Thymus (tissue), 11 donors: ENCODE measurements around the gene SLC12A4. TPM values are rescaled to one million over a fixed set of nuclear protein-coding genes. Genes with fewer than 3 reads are reported as not detected.

ENCODE experiments used
- DNase-seq, 9 donors: peaks; one replicate each; pipeline ENCODE4 v3.0.0-alpha.2; 2013; ENCODE audit warnings: low spot score in 9 of 9, low read depth in 6 of 9, missing footprints in 1 of 9
- H3K27ac ChIP-seq, 2 donors: one replicate each; pipeline ENCODE4 v1.5.1; 2013; ENCODE audit warnings: control low read depth in 1 of 2, low read depth in 1 of 2, low read length in 1 of 2, mild to moderate bottlenecking in 1 of 2, moderate library complexity in 1 of 2
- H3K27me3 ChIP-seq, 2 donors: one replicate each; pipeline ENCODE4 v1.5.1; 2013; ENCODE audit warnings: low read length in 1 of 2; ENCODE audit not compliant: control insufficient read depth in 2 of 2, insufficient read depth in 1 of 2
- H3K36me3 ChIP-seq, 2 donors: one replicate each; pipeline ENCODE4 v1.5.1; 2013; ENCODE audit warnings: low read length in 1 of 2, mild to moderate bottlenecking in 1 of 2, moderate library complexity in 1 of 2; ENCODE audit not compliant: control insufficient read depth in 2 of 2, insufficient read depth in 2 of 2
- H3K4me1 ChIP-seq, 2 donors: one replicate each; pipeline ENCODE4 v1.5.1; 2013; ENCODE audit warnings: low read length in 2 of 2; ENCODE audit not compliant: control insufficient read depth in 2 of 2, insufficient read depth in 2 of 2
- H3K4me3 ChIP-seq, 2 donors: one replicate each; pipeline ENCODE4 v1.5.1; 2013; ENCODE audit warnings: low read length in 2 of 2, control low read depth in 1 of 2, mild to moderate bottlenecking in 1 of 2
- H3K9me3 ChIP-seq, 2 donors: one replicate each; pipeline ENCODE4 v1.5.1; 2013; ENCODE audit warnings: low read length in 1 of 2, mild to moderate bottlenecking in 1 of 2; ENCODE audit not compliant: control insufficient read depth in 2 of 2, insufficient read depth in 1 of 2
- WGBS: extraction: QIAGEN DNeasy Blood & Tissue Kit; methylation state at CpG from one replicate; pipeline ENCODE4 v1.1.7; 2013; 5-methylcytosine and 5-hydroxymethylcytosine counted together
- polyA plus RNA-seq: library from polyadenylated mRNA; stranded (reverse); fragments of 200-250 nt; gene quantifications from one replicate; pipeline ENCODE4 v1.2.3, GENCODE V29; 2013
- total RNA-seq: library from RNA; stranded (reverse); fragments of 120-200 nt; gene quantifications from one replicate; pipeline ENCODE4 v1.2.4, GENCODE V29; 2013
- donor health status: healthy.

The SLC12A4 gene
- total and polyA plus RNA-seq, 2 donors: 13.4 to 22.6 TPM

GRCh38 chr16:67935101-67935401 lies 33.4 kb downstream of the SLC12A4 start:
- Histone ChIP-seq H3K27me3 (no peaks in the 10 kb centered on the region), H3K27ac (peak overlapping the region; percentile 62 to 99), H3K9me3 (peaks cover 0 to 2% of the 10 kb centered on the region in 2 donors), H3K4me3 (peak overlapping the region; percentile 89 to 90), H3K4me1 (peaks cover 14 to 26% of the 10 kb centered on the region in 2 donors), H3K36me3 (peaks cover 31 to 51% of the 10 kb centered on the region in 2 donors)
- 91% methylated on average over 13 of the region's 13 CpGs for WGBS
- DNase-seq: no peak

GRCh38 chr16:67934306-67935100 lies 33.9 kb downstream of the SLC12A4 start:
- no peak for DNase-seq
- no peak overlapping the region for H3K4me3 ChIP-seq
- peaks cover 36 to 53% of the 10 kb centered on the region in 2 donors for H3K36me3 ChIP-seq
- peaks cover 0 to 2% of the 10 kb centered on the region in 2 donors for H3K9me3 ChIP-seq
- no peak overlapping the region for H3K27ac ChIP-seq
- 95% methylated on average over 13 of the region's 13 CpGs for WGBS
- H3K27me3 ChIP-seq: no peaks in the 10 kb centered on the region
- peaks cover 8 to 21% of the 10 kb centered on the region in 2 donors for H3K4me1 ChIP-seq

- peaks cover 0 to 2% of the 10 kb centered on the region in 2 donors for H3K9me3 ChIP-seq
- no peak for DNase-seq
- H3K4me3 ChIP-seq: no peak overlapping the region
- H3K4me1 ChIP-seq: peaks cover 8 to 21% of the 10 kb centered on the region in 2 donors
- H3K27me3 ChIP-seq: no peaks in the 10 kb centered on the region
- no peak overlapping the region for H3K27ac ChIP-seq
- WGBS: 96% methylated on average over 7 of the region's 7 CpGs
- H3K36me3 ChIP-seq: peaks cover 40 to 58% of the 10 kb centered on the region in 2 donors
Measured at GRCh38 chr16:67933805-67934204, 34.6 kb downstream of the SLC12A4 start.

- H3K9me3 ChIP-seq: peaks cover 0 to 2% of the 10 kb centered on the region in 2 donors
- no peaks in the 10 kb centered on the region for H3K27me3 ChIP-seq
- no peak for DNase-seq
- no peak overlapping the region for H3K27ac ChIP-seq
- H3K4me3 ChIP-seq: no peak overlapping the region
- 98% methylated on average over 4 of the region's 4 CpGs for WGBS
- peaks cover 6 to 18% of the 10 kb centered on the region in 2 donors for H3K4me1 ChIP-seq
- H3K36me3 ChIP-seq: peaks cover 48 to 70% of the 10 kb centered on the region in 2 donors
Measured at GRCh38 chr16:67932462-67932840, 36.0 kb downstream of the SLC12A4 start.

- no peak for DNase-seq
- Histone ChIP-seq H3K27me3 (no peaks in the 10 kb centered on the region), H3K4me3 (no peak within 1 kb of the TSS), H3K27ac (no peak within 1 kb of the TSS), H3K4me1 (peaks cover under 1 to 13% of the 10 kb centered on the region in 2 donors), H3K36me3 (peaks cover 53 to 72% of the 10 kb centered on the region in 2 donors), H3K9me3 (peaks cover 0 to 2% of the 10 kb centered on the region in 2 donors)
- 96% methylated on average over 15 of the region's 15 CpGs for WGBS
Measured at GRCh38 chr16:67931712-67932461, 36.5 kb downstream of the SLC12A4 start, which contains the start of gene CTRL. Gene CTRL (minus strand): TSS chr16:67931862. CDS start chr16:67931852, 10 bp downstream.

GRCh38 chr16:67930678-67931211 lies 37.7 kb downstream of the SLC12A4 start:
- WGBS: 98% methylated on average over 17 of the region's 17 CpGs
- Histone ChIP-seq H3K27me3 (no peaks in the 10 kb centered on the region), H3K9me3 (no peaks in the 10 kb centered on the region), H3K36me3 (peaks cover 54 to 80% of the 10 kb centered on the region in 2 donors), H3K4me1 (peaks cover 0 to 11% of the 10 kb centered on the region in 2 donors), H3K4me3 (no peak overlapping the region), H3K27ac (no peak overlapping the region)
- no peak for DNase-seq

- no peak for DNase-seq
- 98% methylated on average over 14 of the region's 14 CpGs for WGBS
- Histone ChIP-seq H3K9me3 (no peaks in the 10 kb centered on the region), H3K27ac (no peak overlapping the region), H3K36me3 (peaks cover 51 to 77% of the 10 kb centered on the region in 2 donors), H3K4me1 (peaks cover 0 to 7% of the 10 kb centered on the region in 2 donors), H3K27me3 (no peaks in the 10 kb centered on the region), H3K4me3 (no peak overlapping the region)
Measured at GRCh38 chr16:67930191-67930590, 38.2 kb downstream of the SLC12A4 start.

- H3K27me3 ChIP-seq: no peaks in the 10 kb centered on the region
- no peaks in the 10 kb centered on the region for H3K9me3 ChIP-seq
- DNase-seq: peak in 8 of 9 donors; percentile 46 to 83 (median 66)
- no peaks in the 10 kb centered on the region for H3K4me1 ChIP-seq
- H3K27ac ChIP-seq: no peak overlapping the region
- no peak overlapping the region for H3K4me3 ChIP-seq
- peaks cover 46 to 66% of the 10 kb centered on the region in 2 donors for H3K36me3 ChIP-seq
- WGBS: 65% methylated on average over 16 of the region's 16 CpGs
Measured at GRCh38 chr16:67928561-67929364, 39.7 kb downstream of the SLC12A4 start.
